LNCAP (cell line): ENCODE results near the gene FBXW9.

ENCODE experiments used
- CTCF ChIP-seq: fragments of 450-650 bp; IDR thresholded peaks from 2 replicates; pipeline ENCODE4 v1.5.1; 2017; ENCODE audit warnings: mild to moderate bottlenecking

FBXW9 gene

GRCh38 chr19:12730064-12730463 is 33.6 kb upstream of the FBXW9 start:
- no peak for TF ChIP-seq CTCF

- no peak for TF ChIP-seq CTCF
These were observed 31.5 kb upstream of the FBXW9 start for GRCh38 chr19:12727745-12728433.

- no peak for TF ChIP-seq CTCF
These were observed 30.5 kb upstream of the FBXW9 start for GRCh38 chr19:12726988-12727316.

GRCh38 chr19:12723641-12724426 is 27.4 kb upstream of the FBXW9 start, which contains the start of gene TNPO2:
Gene TNPO2 (minus strand): TSS chr19:12723932. CDS start chr19:12720977, 2,955 bp downstream.
- TF ChIP-seq CTCF: no peak

- TF ChIP-seq CTCF: no peak
These were observed 26.9 kb upstream of the FBXW9 start for GRCh38 chr19:12723381-12723640.

GRCh38 chr19:12722566-12723380 is 26.3 kb upstream of the FBXW9 start:
- TF ChIP-seq CTCF: no peak

- TF ChIP-seq CTCF: no peak
These were observed 25.5 kb upstream of the FBXW9 start for GRCh38 chr19:12721656-12722565.
